PC-3 (cell line): ENCODE data around the gene DCLK3. TPM values are rescaled to one million over a fixed set of nuclear protein-coding genes. Genes with fewer than 3 reads are reported as not detected.

Source experiments
- ATAC-seq: fragments of 200-7000 bp; cut with Tn5 transposase; 2 replicates; pipeline ENCODE4 v1.9.1; 2020; ENCODE audit warnings: mild to moderate bottlenecking, moderate library complexity
- BruUV-seq: library from RNA; stranded (reverse); fragments of 400-500 nt; replicated peaks from 2 replicates; lab custom pipeline; 2021; lab: Mats Ljungman, UMichigan
- CTCF ChIA-PET: fragments of 300-600 bp; sonication (Branson Sonifier 250); formaldehyde crosslinking; loops from one replicate; lab custom pipeline; 2022; ENCODE audit warnings: antibody characterized with exemption; lab: Charles Lee
- POLR2A ChIA-PET: fragments of 300-600 bp; sonication (Branson Sonifier 250); formaldehyde crosslinking; loops from one replicate; lab custom pipeline; 2022; ENCODE audit warnings: antibody characterized with exemption; ENCODE audit not compliant: unreplicated experiment; lab: Charles Lee
- DNase-seq: peaks from one replicate; pipeline ENCODE4 v3.0.0-alpha.2; 2015
- H2AFZ ChIP-seq: fragments of 300-600 bp; sonication (generic); 2 replicates; pipeline ENCODE4 v1.6.0; 2016; ENCODE audit warnings: antibody characterized with exemption, low read length
- H3F3A ChIP-seq: fragments of 300-600 bp; sonication (generic); one replicate; pipeline ENCODE4 v1.6.0; 2017; ENCODE audit warnings: antibody characterized with exemption, low read length, control low read depth, mild to moderate bottlenecking; ENCODE audit not compliant: unreplicated experiment
- H3K27ac ChIP-seq: fragments of 300-600 bp; sonication (generic); 2 replicates; pipeline ENCODE4 v1.5.1; 2016; ENCODE audit warnings: mild to moderate bottlenecking, low read length
- H3K27me3 ChIP-seq: fragments of 300-600 bp; sonication (generic); 2 replicates; pipeline ENCODE4 v1.6.1; 2016; ENCODE audit warnings: low read length, mixed read lengths
- H3K36me3 ChIP-seq: fragments of 300-600 bp; sonication (generic); 2 replicates; pipeline ENCODE4 v1.6.1; 2016; ENCODE audit warnings: low read depth, mixed run types, low read length, mixed read lengths
- H3K4me1 ChIP-seq: fragments of 300-600 bp; sonication (generic); 2 replicates; pipeline ENCODE4 v1.5.1; 2016; ENCODE audit warnings: low read length; ENCODE audit not compliant: insufficient read depth
- H3K4me2 ChIP-seq: fragments of 300-600 bp; sonication (generic); 2 replicates; pipeline ENCODE4 v1.6.0; 2016; ENCODE audit warnings: low read length
- H3K4me3 ChIP-seq: fragments of 300-600 bp; sonication (generic); 2 replicates; pipeline ENCODE4 v1.5.1; 2016; ENCODE audit warnings: mild to moderate bottlenecking, low read length, mixed read lengths
- H3K79me2 ChIP-seq: fragments of 300-600 bp; sonication (generic); 2 replicates; pipeline ENCODE4 v1.6.1; 2017; ENCODE audit warnings: low read length, mixed read lengths
- H3K9ac ChIP-seq: fragments of 300-600 bp; sonication (generic); 2 replicates; pipeline ENCODE4 v1.6.0; 2016; ENCODE audit warnings: mild to moderate bottlenecking, low read length
- H3K9me2 ChIP-seq: fragments of 300-600 bp; sonication (generic); replicated peaks from 2 replicates; pipeline ENCODE4 v1.6.1; 2016; ENCODE audit warnings: mixed run types, low read length, mixed read lengths
- H3K9me3 ChIP-seq: fragments of 300-600 bp; sonication (generic); 2 replicates; pipeline ENCODE4 v1.6.1; 2016; ENCODE audit warnings: low read length, mixed read lengths
- H4K20me1 ChIP-seq: fragments of 300-600 bp; sonication (generic); 2 replicates; pipeline ENCODE4 v1.6.1; 2016; ENCODE audit warnings: low read length, mixed read lengths
- CTCF ChIP-seq: fragments of 300-600 bp; sonication (generic); conservative IDR thresholded peaks from 2 replicates; pipeline ENCODE4 v1.5.1; 2017; ENCODE audit warnings: antibody characterized with exemption, low read depth, mild to moderate bottlenecking, low read length
- EZH2 ChIP-seq: fragments of 300-600 bp; sonication (generic); IDR thresholded peaks from one replicate; pipeline ENCODE4 v1.6.1; 2017; ENCODE audit warnings: antibody characterized with exemption, mild to moderate bottlenecking, low read length; ENCODE audit not compliant: unreplicated experiment
- EZH2phosphoT487 ChIP-seq: fragments of 300-600 bp; sonication (generic); IDR thresholded peaks from 2 replicates; pipeline ENCODE4 v1.6.1; 2018; ENCODE audit warnings: mild to moderate bottlenecking, antibody characterized with exemption, low read length, borderline replicate concordance
- intact Hi-C: fragments of 100-400 bp; cut with micrococcal nuclease; formaldehyde crosslinking; loops from 2 replicates; pipeline ENCODE4 v1.9.0; 2023
- total RNA-seq: library from RNA; depleted of rRNA; stranded (reverse); fragments of >200 nt; gene quantifications from 2 replicates; pipeline ENCODE4 v1.2.3, GENCODE V29; 2014

Gene DCLK3
- total RNA-seq, 1 experiment from 2014 or later: not detected

GRCh38 chr3:36734742-36735141 is 29.6 kb downstream of the DCLK3 start:
- Histone ChIP-seq H3K9ac (no peak overlapping the region), H3K79me2 (no peaks in the 10 kb centered on the region), H3K36me3 (no peaks in the 10 kb centered on the region), H3K9me3 (no peaks in the 10 kb centered on the region), H3K4me2 (no peak overlapping the region), H3K4me1 (no peaks in the 10 kb centered on the region), H3K27me3 (peaks cover 3% of the 10 kb centered on the region; the same call in 1 of the 2 replicates), H4K20me1 (no peaks in the 10 kb centered on the region), H3K9me2 (no peaks in the 10 kb centered on the region), H3K4me3 (no peak overlapping the region), H3K27ac (no peak overlapping the region), H3F3A (no peaks in the 10 kb centered on the region), H2AFZ (no peak overlapping the region)
- intact Hi-C loops: no loop called here
- TF ChIP-seq EZH2phosphoT487 (no peak), CTCF (no peak), EZH2 (no peak)
- CTCF ChIA-PET: no interaction called here
- no peak for DNase-seq
- ATAC-seq: no peak
- BruUV-seq: no TSS peak
- POLR2A ChIA-PET: no interaction called here

- no peak overlapping the region for H3K4me2 ChIP-seq
- no peaks in the 10 kb centered on the region for H3K9me2 ChIP-seq
- ChIA-PET POLR2A (no interaction called here), CTCF (no interaction called here)
- BruUV-seq: no TSS peak
- H3K36me3 ChIP-seq: no peaks in the 10 kb centered on the region
- no peak overlapping the region for H2AFZ ChIP-seq
- TF ChIP-seq CTCF (no peak), EZH2 (no peak), EZH2phosphoT487 (no peak)
- no peaks in the 10 kb centered on the region for H4K20me1 ChIP-seq
- no peak overlapping the region for H3K9ac ChIP-seq
- intact Hi-C loops: no loop called here
- H3F3A ChIP-seq: no peaks in the 10 kb centered on the region
- no peaks in the 10 kb centered on the region for H3K79me2 ChIP-seq
- H3K9me3 ChIP-seq: no peaks in the 10 kb centered on the region
- ATAC-seq (no peak), DNase-seq (no peak)
- H3K27me3 ChIP-seq: peaks cover 5% of the 10 kb centered on the region; the same call in 1 of the 2 replicates
- H3K4me1 ChIP-seq: no peaks in the 10 kb centered on the region
- no peak overlapping the region for H3K4me3 ChIP-seq
- H3K27ac ChIP-seq: no peak overlapping the region
Observed at GRCh38 chr3:36733723-36734122, 30.6 kb downstream of the DCLK3 start.

- no peak overlapping the region for H2AFZ ChIP-seq
- H3K4me1 ChIP-seq: no peaks in the 10 kb centered on the region
- no peaks in the 10 kb centered on the region for H3F3A ChIP-seq
- H3K9me3 ChIP-seq: no peaks in the 10 kb centered on the region
- no peak overlapping the region for H3K4me3 ChIP-seq
- no peak overlapping the region for H3K4me2 ChIP-seq
- TF ChIP-seq CTCF (no peak), EZH2 (no peak), EZH2phosphoT487 (no peak)
- H4K20me1 ChIP-seq: no peaks in the 10 kb centered on the region
- H3K27me3 ChIP-seq: peaks cover 10% of the 10 kb centered on the region
- H3K79me2 ChIP-seq: no peaks in the 10 kb centered on the region
- ChIA-PET CTCF (no interaction called here), POLR2A (no interaction called here)
- ATAC-seq (no peak), DNase-seq (no peak)
- no peaks in the 10 kb centered on the region for H3K9me2 ChIP-seq
- H3K27ac ChIP-seq: no peak overlapping the region
- BruUV-seq: no TSS peak
- H3K9ac ChIP-seq: no peak overlapping the region
- no peaks in the 10 kb centered on the region for H3K36me3 ChIP-seq
- intact Hi-C loops: no loop called here
Observed at GRCh38 chr3:36733162-36733696, 31.1 kb downstream of the DCLK3 start.
